OCI-LY3 (cell line): ENCODE data around the gene ACVRL1.

ENCODE experiments used
- H2AFZ ChIP-seq: fragments of 200-600, 300-600 bp; shearing (Covaris generic); 2 replicates; pipeline ENCODE4 v1.6.0; 2014; ENCODE audit warnings: antibody characterized with exemption, low read depth, low read length
- H3K27ac ChIP-seq: fragments of 200-600, 300-600 bp; sonication (generic); 2 replicates; pipeline ENCODE4 v1.5.1; 2014; ENCODE audit warnings: mild to moderate bottlenecking, low read length, moderate library complexity, mixed read lengths
- H3K27me3 ChIP-seq: fragments of 200-600, 300-600 bp; sonication (generic); 2 replicates; pipeline ENCODE4 v1.6.1; 2014; ENCODE audit warnings: low read depth, low read length, mixed read lengths
- H3K36me3 ChIP-seq: fragments of 200-600, 300-600 bp; sonication (generic); replicated peaks from 2 replicates; pipeline ENCODE3; 2014; ENCODE audit warnings: low read depth, low read length, mixed read lengths
- H3K4me1 ChIP-seq: fragments of 300-600, 200-600 bp; sonication (generic); 2 replicates; pipeline ENCODE4 v1.6.1; 2014; ENCODE audit warnings: low read length, mixed read lengths
- H3K4me2 ChIP-seq: fragments of 200-600, 300-600 bp; sonication (generic); 2 replicates; pipeline ENCODE4 v1.6.1; 2014; ENCODE audit warnings: low read length, mixed read lengths
- H3K4me3 ChIP-seq: fragments of 300-600, 200-600 bp; sonication (generic); 2 replicates; pipeline ENCODE4 v1.5.1; 2014; ENCODE audit warnings: antibody characterized with exemption, mild to moderate bottlenecking, low read length, moderate library complexity
- H3K79me2 ChIP-seq: fragments of 300-600, 200-600 bp; shearing (Covaris generic); 2 replicates; pipeline ENCODE4 v1.6.1; 2014; ENCODE audit warnings: mild to moderate bottlenecking, low read length, mixed read lengths
- H3K9ac ChIP-seq: fragments of 300-600, 200-600 bp; shearing (Covaris generic); 2 replicates; pipeline ENCODE4 v1.6.0; 2014; ENCODE audit warnings: mild to moderate bottlenecking, low read length, moderate library complexity
- H3K9me3 ChIP-seq: fragments of 200-600, 300-600 bp; shearing (Covaris generic); 2 replicates; pipeline ENCODE4 v1.6.1; 2014; ENCODE audit warnings: low read length, mixed read lengths; ENCODE audit not compliant: insufficient read depth
- H4K20me1 ChIP-seq: fragments of 200-600, 300-600 bp; sonication (generic); 2 replicates; pipeline ENCODE4 v1.6.1; 2016; ENCODE audit warnings: low read length, mixed read lengths; ENCODE audit not compliant: insufficient read depth
- EZH2phosphoT487 ChIP-seq: fragments of 200-600 bp; shearing (Covaris generic); IDR thresholded peaks from 2 replicates; pipeline ENCODE4 v1.6.1; 2018; ENCODE audit warnings: antibody characterized with exemption, mixed run types, low read depth
- TF ChIP-seq, protein P1 (sequence below): fragments of 200-600, 300-600 bp; sonication (generic); IDR thresholded peaks from 2 replicates; pipeline ENCODE4 v1.5.1; 2014; ENCODE audit warnings: antibody characterized with exemption, low read length, low read depth

Gene ACVRL1

DNA sequence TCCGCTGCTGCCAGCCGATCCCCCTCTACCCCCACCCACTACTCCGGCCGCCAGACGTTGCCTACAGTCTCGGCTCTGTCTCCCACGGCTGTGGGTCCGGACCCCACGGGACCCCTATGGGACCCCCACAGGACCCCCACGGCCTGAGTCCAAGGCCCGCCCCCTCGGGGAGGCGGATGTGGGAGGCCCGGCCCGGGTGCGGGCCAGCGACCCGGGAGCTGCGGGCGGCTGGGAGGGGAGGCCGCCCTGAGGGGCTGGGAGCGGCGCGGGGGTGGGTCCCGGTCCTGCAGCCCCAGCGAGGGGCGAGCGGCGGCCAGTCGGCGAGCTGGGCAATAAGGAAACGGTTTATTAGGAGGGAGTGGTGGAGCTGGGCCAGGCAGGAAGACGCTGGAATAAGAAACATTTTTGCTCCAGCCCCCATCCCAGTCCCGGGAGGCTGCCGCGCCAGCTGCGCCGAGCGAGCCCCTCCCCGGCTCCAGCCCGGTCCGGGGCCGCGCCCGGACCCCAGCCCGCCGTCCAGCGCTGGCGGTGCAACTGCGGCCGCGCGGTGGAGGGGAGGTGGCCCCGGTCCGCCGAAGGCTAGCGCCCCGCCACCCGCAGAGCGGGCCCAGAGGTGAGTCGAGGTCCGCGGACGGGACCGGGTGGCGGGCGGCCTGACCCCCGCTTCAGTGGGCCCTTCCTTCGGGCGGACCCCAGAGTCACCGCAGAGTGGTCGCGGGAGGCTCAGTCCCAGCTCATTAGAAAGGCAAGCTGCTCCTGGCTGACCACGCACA lies at the start of gene ACVRL1:
TSS of gene ACVRL1 (plus strand) at position 422 of the 773 bp plus-strand sequence. CDS start 4,971 bp downstream, outside the sequence.
- Histone ChIP-seq H3K4me2 (no peak within 1 kb of the TSS), H3K27me3 (peaks cover 35% of the 10 kb centered on the region), H3K9ac (no peak within 1 kb of the TSS), H3K4me1 (peaks cover 4% of the 10 kb centered on the region; the same call in 1 of the 2 replicates), H3K36me3 (no peaks in the 10 kb centered on the region), H2AFZ (no peak within 1 kb of the TSS), H3K9me3 (no peaks in the 10 kb centered on the region), H3K79me2 (no peaks in the 10 kb centered on the region), H3K27ac (no peak within 1 kb of the TSS), H4K20me1 (no peaks in the 10 kb centered on the region), H3K4me3 (no peak within 1 kb of the TSS)
- no peak for TF ChIP-seq EZH2phosphoT487
- TF ChIP-seq, protein P1, sequence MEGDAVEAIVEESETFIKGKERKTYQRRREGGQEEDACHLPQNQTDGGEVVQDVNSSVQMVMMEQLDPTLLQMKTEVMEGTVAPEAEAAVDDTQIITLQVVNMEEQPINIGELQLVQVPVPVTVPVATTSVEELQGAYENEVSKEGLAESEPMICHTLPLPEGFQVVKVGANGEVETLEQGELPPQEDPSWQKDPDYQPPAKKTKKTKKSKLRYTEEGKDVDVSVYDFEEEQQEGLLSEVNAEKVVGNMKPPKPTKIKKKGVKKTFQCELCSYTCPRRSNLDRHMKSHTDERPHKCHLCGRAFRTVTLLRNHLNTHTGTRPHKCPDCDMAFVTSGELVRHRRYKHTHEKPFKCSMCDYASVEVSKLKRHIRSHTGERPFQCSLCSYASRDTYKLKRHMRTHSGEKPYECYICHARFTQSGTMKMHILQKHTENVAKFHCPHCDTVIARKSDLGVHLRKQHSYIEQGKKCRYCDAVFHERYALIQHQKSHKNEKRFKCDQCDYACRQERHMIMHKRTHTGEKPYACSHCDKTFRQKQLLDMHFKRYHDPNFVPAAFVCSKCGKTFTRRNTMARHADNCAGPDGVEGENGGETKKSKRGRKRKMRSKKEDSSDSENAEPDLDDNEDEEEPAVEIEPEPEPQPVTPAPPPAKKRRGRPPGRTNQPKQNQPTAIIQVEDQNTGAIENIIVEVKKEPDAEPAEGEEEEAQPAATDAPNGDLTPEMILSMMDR = no peak

DNA sequence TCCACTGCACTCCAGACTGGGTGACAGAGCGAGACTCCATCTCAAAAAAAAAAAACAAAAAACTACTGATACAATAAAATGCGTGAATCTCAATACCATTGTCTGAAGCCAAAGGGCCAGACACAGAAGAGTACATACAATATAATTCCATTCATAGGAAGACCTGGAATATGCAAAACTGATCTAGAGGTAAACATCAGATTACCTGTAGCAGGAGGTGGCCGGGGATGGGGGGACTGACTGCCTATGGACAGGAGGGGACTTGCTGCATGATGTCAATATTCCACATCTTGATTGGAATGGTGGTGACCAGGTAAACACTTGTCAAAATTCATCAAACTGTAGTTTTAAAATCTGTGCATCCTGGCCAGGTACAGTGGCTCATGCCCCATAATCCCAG lies 46.3 kb upstream of the ACVRL1 start:
- Histone ChIP-seq H3K36me3 (no peaks in the 10 kb centered on the region), H4K20me1 (no peaks in the 10 kb centered on the region), H3K4me1 (no peaks in the 10 kb centered on the region), H3K4me3 (no peak overlapping the region), H2AFZ (no peak overlapping the region), H3K27me3 (peaks cover 22% of the 10 kb centered on the region; the same call in 1 of the 2 replicates), H3K27ac (no peak overlapping the region), H3K9ac (no peak overlapping the region), H3K9me3 (no peaks in the 10 kb centered on the region), H3K79me2 (no peaks in the 10 kb centered on the region), H3K4me2 (no peak overlapping the region)
- TF ChIP-seq EZH2phosphoT487 = no peak
- TF ChIP-seq, protein P1 = no peak

DNA sequence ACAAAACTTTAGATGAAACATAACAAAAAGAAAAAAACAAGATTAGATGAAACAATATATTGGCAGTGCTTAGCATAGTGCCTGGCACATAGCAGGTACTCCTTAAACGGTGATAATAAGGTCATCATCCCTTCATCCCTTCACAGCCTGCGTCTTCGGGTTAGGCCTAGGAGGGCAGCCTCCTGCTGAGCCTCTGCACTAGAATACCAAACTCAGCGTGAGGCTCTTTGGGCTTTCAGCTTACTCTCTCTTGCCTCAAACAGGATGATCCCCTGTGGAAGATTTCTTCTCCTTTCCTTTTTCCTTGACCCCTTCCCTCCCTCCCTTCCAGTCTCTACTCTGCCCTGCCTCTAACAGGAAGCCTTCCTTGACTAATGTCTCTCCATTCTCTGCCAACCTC lies 44.4 kb upstream of the ACVRL1 start:
- no peaks in the 10 kb centered on the region for H4K20me1 ChIP-seq
- no peak overlapping the region for H3K9ac ChIP-seq
- no peaks in the 10 kb centered on the region for H3K9me3 ChIP-seq
- no peaks in the 10 kb centered on the region for H3K4me1 ChIP-seq
- H3K4me3 ChIP-seq = no peak overlapping the region
- no peak overlapping the region for H2AFZ ChIP-seq
- H3K36me3 ChIP-seq = no peaks in the 10 kb centered on the region
- H3K79me2 ChIP-seq = no peaks in the 10 kb centered on the region
- H3K4me2 ChIP-seq = no peak overlapping the region
- TF ChIP-seq, protein P1 = no peak
- TF ChIP-seq EZH2phosphoT487 = no peak
- H3K27ac ChIP-seq = no peak overlapping the region
- H3K27me3 ChIP-seq = peaks cover 15% of the 10 kb centered on the region; the same call in 1 of the 2 replicates

DNA sequence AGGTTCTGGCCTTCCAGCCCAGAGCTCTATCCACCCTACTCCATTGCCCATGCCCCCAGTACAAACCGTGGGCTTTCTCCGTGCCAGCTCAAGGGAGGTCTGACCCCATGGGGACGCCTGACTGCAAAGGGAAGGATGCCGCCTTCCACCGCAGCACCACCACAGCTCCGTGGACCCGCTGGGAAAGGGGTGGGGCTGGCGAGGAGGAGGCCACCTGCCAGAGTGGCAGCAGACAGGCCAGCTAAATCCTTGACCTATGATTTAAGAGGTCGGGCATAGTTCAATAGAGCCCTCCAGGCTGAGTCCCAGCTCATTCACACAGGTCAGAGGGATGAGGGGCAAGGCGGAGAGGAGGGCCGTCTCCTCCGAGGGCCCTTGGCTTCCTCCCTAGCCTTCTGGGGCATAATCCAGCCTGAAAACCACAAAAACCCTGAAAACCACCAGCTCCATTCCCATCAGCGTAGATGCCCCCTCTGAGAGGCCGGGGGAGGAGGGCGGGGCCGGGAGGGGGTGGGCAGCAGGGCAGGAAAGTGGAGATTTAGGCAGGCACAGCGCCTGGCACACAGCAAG lies 43.9 kb upstream of the ACVRL1 start:
- no peak overlapping the region for H3K27ac ChIP-seq
- H3K4me2 ChIP-seq = no peak overlapping the region
- no peak for TF ChIP-seq EZH2phosphoT487
- TF ChIP-seq, protein P1 = no peak
- no peak overlapping the region for H3K9ac ChIP-seq
- no peaks in the 10 kb centered on the region for H3K4me1 ChIP-seq
- no peaks in the 10 kb centered on the region for H4K20me1 ChIP-seq
- no peak overlapping the region for H2AFZ ChIP-seq
- H3K79me2 ChIP-seq = no peaks in the 10 kb centered on the region
- H3K9me3 ChIP-seq = no peaks in the 10 kb centered on the region
- peaks cover 15% of the 10 kb centered on the region; the same call in 1 of the 2 replicates for H3K27me3 ChIP-seq
- H3K4me3 ChIP-seq = no peak overlapping the region
- no peaks in the 10 kb centered on the region for H3K36me3 ChIP-seq
